ENCODE results near the gene EGR2.

- no peak for TF ChIP-seq POLR2AphosphoS5 (IDR thresholded peaks at IDR 0.05; ENCODE audit: low read depth)
- TF ChIP-seq CTCF (IDR thresholded peaks at IDR 0.05; ENCODE audit: insufficient read depth, low read length) = no peak
- TF ChIP-seq GABPA (IDR thresholded peaks at IDR 0.05; ENCODE audit: low read depth) = no peak
These were observed 26.1 kb downstream of the EGR2 start for GRCh38 chr10:62790019-62790555.
